Left lung (tissue), 10 donors: ENCODE measurements around the gene SETDB2. TPM values are rescaled to one million over a fixed set of nuclear protein-coding genes. Genes with fewer than 3 reads are reported as not detected.
A peak's percentile ranks its signal among the peaks of the same experiment; 100 is the strongest.
"Not testable (repeated sequence)": the region's sequence is repeated elsewhere in the genome, so short reads cannot be mapped to it uniquely, and the experiment has no call there.

Experiments
- ATAC-seq: fragments of 200-7000 bp; cut with Tn5 transposase; one replicate; pipeline ENCODE4 v1.9.1; 2020; ENCODE audit warnings: moderate library complexity
- DNase-seq, 4 donors: peaks; one replicate each; pipeline ENCODE4 v3.0.0-alpha.2; 2013 to 2020
- H3K27ac ChIP-seq, 2 donors: fragments of 200-600 bp; sonication (generic) in 1 of 2; one replicate each; pipeline versions ENCODE4 v1.5.0 to v1.8.0; 2020 to 2021
- H3K27me3 ChIP-seq, 2 donors: fragments of 200-600 bp; sonication (generic) in 1 of 2; one replicate each; pipeline versions ENCODE4 v1.5.0 to v1.8.0; 2020 to 2021
- H3K36me3 ChIP-seq, 2 donors: fragments of 200-600 bp; sonication (generic) in 1 of 2; one replicate each; pipeline versions ENCODE4 v1.5.0 to v1.8.0; 2020 to 2021
- H3K4me1 ChIP-seq, 2 donors: fragments of 200-600 bp; one replicate each; pipeline ENCODE4 v1.8.0; 2021
- H3K4me3 ChIP-seq, 2 donors: fragments of 200-600 bp; sonication (generic) in 1 of 2; one replicate each; pipeline versions ENCODE4 v1.5.0 to v1.8.0; 2020 to 2021; ENCODE audit warnings: mild to moderate bottlenecking in 1 of 2
- H3K9me3 ChIP-seq, 2 donors: fragments of 200-600 bp; sonication (generic) in 1 of 2; one replicate each; pipeline versions ENCODE4 v1.5.0 to v1.8.0; 2020 to 2021
- intact Hi-C, 2 donors: fragments of 100-400 bp; cut with DNase I; formaldehyde crosslinking; loops; one replicate each; pipeline versions ENCODE4 v1.11.2 to v1.14.2; 2022
- polyA plus RNA-seq, 6 donors: library from polyadenylated mRNA; unstranded; fragments of 120-200 nt; gene quantifications; one replicate each; pipeline ENCODE4 v1.2.1, GENCODE V29; 2013; ENCODE audit not compliant: insufficient read length in 6 of 6
- total RNA-seq, 2 donors: library from RNA; stranded (reverse); fragmentation: NEBNext Ultra II Directional; extraction: Animal tissue kit (Norgen Biotek cat#: 25700); gene quantifications; one replicate each; pipeline ENCODE4 v1.2.1, GENCODE V29; 2021
- TF ChIP-seq, protein P1 (sequence below), 2 donors: fragments of 200-600 bp; sonication (generic) in 1 of 2; IDR thresholded peaks; one replicate each; pipeline versions ENCODE4 v1.5.0 to v1.8.0; 2021; ENCODE audit warnings: antibody characterized with exemption in 2 of 2
- donor health status: DM: no; HTN: yes; CAD: no.
- donor health status: DM: no; HTN: no; CAD: no.

SETDB2 gene
- total and polyA plus RNA-seq, 8 donors: 11.4 to 19.6 (median 18.7) TPM

GRCh38 chr13:49481788-49482187 is 37.7 kb downstream of the SETDB2 start:
- Histone ChIP-seq H3K4me3 (no peak overlapping the region), H3K27me3 (no peaks in the 10 kb centered on the region), H3K27ac (no peak overlapping the region), H3K9me3 (no peaks in the 10 kb centered on the region), H3K4me1 (no peaks in the 10 kb centered on the region), H3K36me3 (peaks cover 0 to 77% of the 10 kb centered on the region in 2 donors)
- intact Hi-C loops: no loop called here
- ATAC-seq (no peak), DNase-seq (no peak)
- TF ChIP-seq, protein P1, sequence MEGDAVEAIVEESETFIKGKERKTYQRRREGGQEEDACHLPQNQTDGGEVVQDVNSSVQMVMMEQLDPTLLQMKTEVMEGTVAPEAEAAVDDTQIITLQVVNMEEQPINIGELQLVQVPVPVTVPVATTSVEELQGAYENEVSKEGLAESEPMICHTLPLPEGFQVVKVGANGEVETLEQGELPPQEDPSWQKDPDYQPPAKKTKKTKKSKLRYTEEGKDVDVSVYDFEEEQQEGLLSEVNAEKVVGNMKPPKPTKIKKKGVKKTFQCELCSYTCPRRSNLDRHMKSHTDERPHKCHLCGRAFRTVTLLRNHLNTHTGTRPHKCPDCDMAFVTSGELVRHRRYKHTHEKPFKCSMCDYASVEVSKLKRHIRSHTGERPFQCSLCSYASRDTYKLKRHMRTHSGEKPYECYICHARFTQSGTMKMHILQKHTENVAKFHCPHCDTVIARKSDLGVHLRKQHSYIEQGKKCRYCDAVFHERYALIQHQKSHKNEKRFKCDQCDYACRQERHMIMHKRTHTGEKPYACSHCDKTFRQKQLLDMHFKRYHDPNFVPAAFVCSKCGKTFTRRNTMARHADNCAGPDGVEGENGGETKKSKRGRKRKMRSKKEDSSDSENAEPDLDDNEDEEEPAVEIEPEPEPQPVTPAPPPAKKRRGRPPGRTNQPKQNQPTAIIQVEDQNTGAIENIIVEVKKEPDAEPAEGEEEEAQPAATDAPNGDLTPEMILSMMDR (IDR thresholded peaks at IDR 0.05): no peak

GRCh38 chr13:49488563-49488962 is 44.5 kb downstream of the SETDB2 start:
- Histone ChIP-seq H3K9me3 (no peaks in the 10 kb centered on the region), H3K4me1 (no peaks in the 10 kb centered on the region), H3K36me3 (peaks cover 0 to 49% of the 10 kb centered on the region in 2 donors), H3K27ac (no peak overlapping the region), H3K4me3 (no peak overlapping the region), H3K27me3 (no peaks in the 10 kb centered on the region)
- no peak for ATAC-seq
- TF ChIP-seq, protein P1 (IDR thresholded peaks at IDR 0.05): no peak
- intact Hi-C loops: no loop called here
- DNase-seq: no peak

- DNase-seq (peak in 1 of 4 donors; percentile 6), ATAC-seq (no peak)
- peaks cover 6 to 25% of the 10 kb centered on the region in 2 donors for H3K4me1 ChIP-seq
- H3K36me3 ChIP-seq: peaks cover 0 to 15% of the 10 kb centered on the region in 2 donors
- no peaks in the 10 kb centered on the region for H3K27me3 ChIP-seq
- TF ChIP-seq, protein P1 (IDR thresholded peaks at IDR 0.05): no peak
- peak overlapping the region; percentile 96 to 99 for H3K27ac ChIP-seq
- H3K4me3 ChIP-seq: peak overlapping the region; percentile 51 to 66
- intact Hi-C loops: no loop called here
- H3K9me3 ChIP-seq: no peaks in the 10 kb centered on the region
These were observed 50.6 kb downstream of the SETDB2 start for GRCh38 chr13:49494645-49495044.

DNA sequence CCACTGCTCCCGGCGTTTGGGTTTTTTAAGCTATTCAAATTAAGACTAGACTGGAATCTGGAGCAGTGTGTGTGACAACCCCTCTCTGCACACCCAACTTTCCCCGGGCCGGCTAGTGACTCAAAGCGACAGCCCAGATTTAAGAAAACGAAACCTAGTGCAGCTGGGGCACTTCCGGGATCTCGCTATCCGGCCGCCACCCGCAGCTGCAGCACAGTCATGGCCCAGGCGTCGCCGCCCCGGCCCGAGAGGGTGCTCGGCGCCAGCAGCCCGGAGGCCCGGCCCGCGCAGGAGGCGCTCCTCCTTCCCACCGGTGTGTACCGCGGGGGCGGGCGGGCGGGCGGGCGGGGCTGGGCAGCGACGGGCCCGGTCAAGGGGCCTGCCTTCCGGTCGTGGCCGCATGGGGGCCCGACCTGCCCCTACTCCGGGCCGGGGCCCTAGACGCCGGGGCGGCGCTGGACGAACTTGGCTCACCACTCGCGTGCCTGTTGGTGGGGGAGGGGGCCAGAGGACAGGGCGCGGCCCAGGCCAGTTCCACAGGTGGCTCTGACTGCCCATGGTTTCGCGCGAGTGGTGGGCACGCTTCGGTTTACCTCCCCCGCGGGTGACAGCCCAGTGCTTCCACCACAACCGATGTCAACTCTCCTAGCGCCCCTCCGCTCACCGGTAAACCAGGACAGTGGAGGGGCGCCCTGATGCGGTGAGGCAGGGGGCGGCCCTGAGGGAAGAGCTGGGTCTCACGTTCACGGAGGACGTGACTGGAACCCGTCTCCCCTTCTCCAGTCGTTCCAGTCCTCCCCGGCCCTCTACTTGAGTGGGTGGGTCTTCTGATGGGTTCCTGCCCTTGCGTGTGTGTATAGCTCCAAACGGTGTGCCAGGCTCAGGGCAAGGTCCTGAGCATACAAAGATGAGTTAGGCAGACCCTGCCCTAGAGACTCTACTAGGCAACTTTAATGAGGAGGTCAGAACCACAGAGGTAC is 52.0 kb downstream of the SETDB2 start, which contains the start of gene PHF11:
TSS of gene PHF11 (plus strand) at position 171 of the 980 bp plus-strand sequence. CDS start at position 220, 49 bp downstream.
- DNase-seq (peak; percentile 68 to 96 (median 80)), ATAC-seq (peak; percentile 87)
- Histone ChIP-seq H3K27me3 (no peaks in the 10 kb centered on the region), H3K9me3 (no peaks in the 10 kb centered on the region), H3K4me1 (peaks cover 6 to 25% of the 10 kb centered on the region in 2 donors), H3K36me3 (peaks cover 0 to 11% of the 10 kb centered on the region in 2 donors), H3K4me3 (peak within 1 kb of the TSS; percentile 51 to 66), H3K27ac (peak within 1 kb of the TSS; percentile 96 to 99)
- intact Hi-C loops: no loop called here
- TF ChIP-seq, protein P1 (IDR thresholded peaks at IDR 0.05): no peak

GRCh38 chr13:49496837-49497236 is 52.8 kb downstream of the SETDB2 start:
- peak overlapping the region in 1 of 2 donors; percentile 66 for H3K4me3 ChIP-seq
- DNase-seq, H3K36me3 ChIP-seq, ATAC-seq, H3K9me3 ChIP-seq, intact Hi-C loops, H3K27me3 ChIP-seq: not testable (repeated sequence)
- H3K4me1 ChIP-seq: peaks cover 6 to 25% of the 10 kb centered on the region in 2 donors
- peak overlapping the region; percentile 96 to 99 for H3K27ac ChIP-seq
